GM23248 (cell line): ENCODE data around the gene EIF4E3. TPM values are rescaled to one million over a fixed set of nuclear protein-coding genes. Genes with fewer than 3 reads are reported as not detected.

ENCODE experiments used
- DNase-seq: peaks from one replicate; pipeline ENCODE4 v3.0.0-alpha.2; 2015
- H2AFZ ChIP-seq: fragments of 200-600 bp; sonication (generic); 2 replicates; pipeline ENCODE4 v1.6.1; 2016; ENCODE audit warnings: antibody characterized with exemption
- H3F3A ChIP-seq: fragments of 200-600 bp; sonication (generic); 2 replicates; pipeline ENCODE4 v1.6.1; 2016; ENCODE audit warnings: mild to moderate bottlenecking, antibody characterized with exemption, mixed run types; ENCODE audit not compliant: insufficient read depth
- H3K27ac ChIP-seq: fragments of 200-600 bp; sonication (generic); 2 replicates; pipeline ENCODE4 v1.5.1; 2016; ENCODE audit warnings: mild to moderate bottlenecking
- H3K27me3 ChIP-seq: fragments of 200-600 bp; sonication (generic); replicated peaks from 2 replicates; pipeline ENCODE4 v1.6.1; 2016; ENCODE audit warnings: mild to moderate bottlenecking; ENCODE audit not compliant: insufficient read depth
- H3K36me3 ChIP-seq: fragments of 200-600 bp; sonication (generic); 2 replicates; pipeline ENCODE4 v1.6.1; 2016; ENCODE audit warnings: low read depth, mild to moderate bottlenecking
- H3K4me1 ChIP-seq: fragments of 200-600 bp; sonication (generic); 2 replicates; pipeline ENCODE4 v1.6.1; 2016; ENCODE audit warnings: mild to moderate bottlenecking; ENCODE audit not compliant: insufficient read depth
- H3K4me2 ChIP-seq: fragments of 200-600 bp; sonication (generic); one replicate; pipeline ENCODE4 v1.6.1; 2016; ENCODE audit warnings: mild to moderate bottlenecking; ENCODE audit not compliant: unreplicated experiment
- H3K4me3 ChIP-seq: fragments of 200-600 bp; sonication (generic); 2 replicates; pipeline ENCODE4 v1.5.1; 2016; ENCODE audit warnings: mild to moderate bottlenecking
- H3K79me2 ChIP-seq: fragments of 200-600 bp; sonication (generic); 2 replicates; pipeline ENCODE4 v1.6.1; 2016; ENCODE audit warnings: mild to moderate bottlenecking; ENCODE audit not compliant: insufficient read depth
- H3K9ac ChIP-seq: fragments of 200-600 bp; sonication (generic); 2 replicates; pipeline ENCODE4 v1.6.1; 2016; ENCODE audit warnings: mild to moderate bottlenecking
- H3K9me2 ChIP-seq: fragments of 200-600 bp; sonication (generic); 2 replicates; pipeline ENCODE4 v1.6.1; 2016; ENCODE audit warnings: mixed run types, mild to moderate bottlenecking, moderate library complexity; ENCODE audit not compliant: insufficient read depth
- H3K9me3 ChIP-seq: fragments of 200-600 bp; sonication (generic); one replicate; pipeline ENCODE4 v1.6.1; 2017; ENCODE audit warnings: low read depth
- H4K20me1 ChIP-seq: fragments of 200-600 bp; sonication (generic); 2 replicates; pipeline ENCODE4 v1.6.0; 2016; ENCODE audit not compliant: insufficient read depth
- EZH2 ChIP-seq: fragments of 200-600 bp; sonication (generic); IDR thresholded peaks from 2 replicates; pipeline ENCODE4 v1.6.1; 2018; ENCODE audit warnings: antibody characterized with exemption, mild to moderate bottlenecking; ENCODE audit not compliant: insufficient read depth, poor library complexity, severe bottlenecking
- EZH2phosphoT487 ChIP-seq: fragments of 200-600 bp; sonication (generic); IDR thresholded peaks from 2 replicates; pipeline ENCODE4 v1.6.1; 2018; ENCODE audit warnings: antibody characterized with exemption, moderate library complexity, mild to moderate bottlenecking, low read depth; ENCODE audit not compliant: insufficient read depth
- WGBS, 2 experiments: methylation state at CpG; one replicate each; pipeline ENCODE4 v1.1.6; 2015 to 2017; ENCODE audit warnings: low lambda C conversion rate in 2 of 2, low coverage in 1 of 2; ENCODE audit errors: missing lambda C conversion rate in 2 of 2; 5-methylcytosine and 5-hydroxymethylcytosine counted together
- in situ Hi-C: fragments of 300-500 bp; cut with MboI; formaldehyde crosslinking; loops from 2 replicates; pipeline ENCODE4 v1.15.0; 2020
- polyA plus RNA-seq: library from polyadenylated mRNA; unstranded; fragments of >200 nt; fragmentation: Nextera tagmentation; extraction: Ambion mirVana; gene quantifications from 2 replicates; pipeline ENCODE4 v1.2.1, GENCODE V29; 2016
- total RNA-seq: library from RNA; depleted of rRNA; stranded (reverse); fragments of >200 nt; shearing (Covaris generic); gene quantifications from 2 replicates; pipeline ENCODE4 v1.2.3, GENCODE V29; 2014

The EIF4E3 gene
- total and polyA plus RNA-seq, 2 experiments from 2014 or later = 1.1 TPM

GRCh38 chr3:71671216-71671845, 53.9 kb downstream of the EIF4E3 start:
- 53 to 62% methylated on average over 18 to 19 of the region's 19 CpGs for WGBS, 2 experiments
- no peak overlapping the region for H3K4me3 ChIP-seq
- no peak overlapping the region for H3K27ac ChIP-seq
- no peaks in the 10 kb centered on the region for H3K9me3 ChIP-seq
- TF ChIP-seq EZH2 (no peak), EZH2phosphoT487 (no peak)
- no peaks in the 10 kb centered on the region for H3K36me3 ChIP-seq
- H3K79me2 ChIP-seq = no peaks in the 10 kb centered on the region
- in situ Hi-C loops = loop anchor here (25.0 kb wide), 1 partner anchor 1584 kb away; no protein-coding TSS in a partner anchor
- H3F3A ChIP-seq = no peaks in the 10 kb centered on the region
- no peaks in the 10 kb centered on the region for H3K27me3 ChIP-seq
- no peaks in the 10 kb centered on the region for H3K9me2 ChIP-seq
- no peak overlapping the region for H3K4me2 ChIP-seq
- DNase-seq = no peak
- no peaks in the 10 kb centered on the region for H4K20me1 ChIP-seq
- H2AFZ ChIP-seq = no peak overlapping the region
- H3K9ac ChIP-seq = no peak overlapping the region
- no peaks in the 10 kb centered on the region for H3K4me1 ChIP-seq

GRCh38 chr3:71662568-71662967, 62.6 kb downstream of the EIF4E3 start:
- no peak for TF ChIP-seq EZH2
- TF ChIP-seq EZH2phosphoT487 = no peak
- no peak for DNase-seq
- in situ Hi-C loops = loop anchor here (25.0 kb wide), 1 partner anchor 1575 kb away; no protein-coding TSS in a partner anchor

GRCh38 chr3:71662056-71662455, 63.1 kb downstream of the EIF4E3 start:
- TF ChIP-seq EZH2phosphoT487 (no peak), EZH2 (no peak)
- no peaks in the 10 kb centered on the region for H3K36me3 ChIP-seq
- no peak overlapping the region for H3K27ac ChIP-seq
- WGBS, 2 experiments = 65 to 73% methylated on average over 3 of the region's 3 CpGs
- H3K4me3 ChIP-seq = no peak overlapping the region
- H3K9me3 ChIP-seq = no peaks in the 10 kb centered on the region
- H3F3A ChIP-seq = no peaks in the 10 kb centered on the region
- no peak overlapping the region for H2AFZ ChIP-seq
- H3K4me2 ChIP-seq = no peak overlapping the region
- no peak for DNase-seq
- in situ Hi-C loops = loop anchor here (25.0 kb wide), 1 partner anchor 1575 kb away; no protein-coding TSS in a partner anchor
- no peaks in the 10 kb centered on the region for H3K4me1 ChIP-seq
- H3K9ac ChIP-seq = no peak overlapping the region
- no peaks in the 10 kb centered on the region for H4K20me1 ChIP-seq
- H3K9me2 ChIP-seq = no peaks in the 10 kb centered on the region
- no peaks in the 10 kb centered on the region for H3K79me2 ChIP-seq
- no peaks in the 10 kb centered on the region; the same call in 1 of the 2 replicates for H3K27me3 ChIP-seq

More at GRCh38 chr3:71662568-71662967, 62.6 kb downstream of the EIF4E3 start:
- Histone ChIP-seq H3K4me1 (no peaks in the 10 kb centered on the region), H3K36me3 (no peaks in the 10 kb centered on the region), H3K4me2 (no peak overlapping the region), H3K79me2 (no peaks in the 10 kb centered on the region), H3K9me2 (no peaks in the 10 kb centered on the region), H3K27ac (no peak overlapping the region), H4K20me1 (no peaks in the 10 kb centered on the region), H3K27me3 (no peaks in the 10 kb centered on the region; the same call in 1 of the 2 replicates), H3K9ac (no peak overlapping the region), H2AFZ (no peak overlapping the region), H3K9me3 (no peaks in the 10 kb centered on the region), H3K4me3 (no peak overlapping the region), H3F3A (no peaks in the 10 kb centered on the region)
- WGBS, 2 experiments = 62 to 71% methylated on average over 3 of the region's 3 CpGs

DNA sequence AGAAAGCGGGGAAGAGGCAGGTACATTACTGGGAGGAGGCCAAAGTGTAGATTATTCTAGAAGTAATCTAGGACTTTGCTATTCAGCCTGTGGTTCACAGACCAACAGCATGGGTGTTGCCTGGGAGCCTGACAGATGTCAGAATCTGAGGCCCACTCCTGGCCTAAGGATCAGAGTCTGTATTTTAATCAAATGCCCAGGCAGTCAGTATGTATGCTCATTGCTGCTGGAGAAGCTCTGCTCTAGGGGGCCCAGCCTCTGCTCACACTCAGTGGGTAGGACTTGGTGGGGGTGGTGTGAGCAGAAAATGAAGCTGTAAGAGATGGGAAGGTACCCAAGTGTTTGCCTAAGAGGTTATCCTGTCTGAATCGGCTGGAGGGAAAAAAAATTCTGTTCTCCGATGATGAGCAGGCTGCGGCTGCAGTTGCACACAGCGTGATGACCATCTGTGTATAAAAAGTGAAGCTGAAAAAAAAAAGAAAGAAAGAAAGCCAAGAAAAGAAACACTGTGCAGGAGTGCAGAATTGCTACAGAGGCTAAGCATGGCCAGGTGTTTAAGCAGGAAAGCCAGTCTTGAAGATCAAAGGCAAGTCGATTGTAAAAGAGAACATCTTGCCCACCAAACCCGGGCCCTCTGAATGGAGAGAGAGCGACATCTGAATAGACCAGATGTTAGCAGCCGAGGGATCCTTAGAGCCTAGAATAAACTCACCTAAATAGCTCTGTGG, 65.2 kb downstream of the EIF4E3 start:
- 39 to 47% methylated on average over 9 of the region's 9 CpGs for WGBS, 2 experiments
- Histone ChIP-seq H3K36me3 (no peaks in the 10 kb centered on the region), H3K27me3 (no peaks in the 10 kb centered on the region), H3K9me3 (no peaks in the 10 kb centered on the region), H2AFZ (no peak overlapping the region), H3K9me2 (no peaks in the 10 kb centered on the region), H4K20me1 (no peaks in the 10 kb centered on the region), H3K4me2 (no peak overlapping the region), H3K9ac (no peak overlapping the region), H3K4me3 (no peak overlapping the region), H3K4me1 (no peaks in the 10 kb centered on the region), H3K27ac (no peak overlapping the region), H3K79me2 (no peaks in the 10 kb centered on the region), H3F3A (no peaks in the 10 kb centered on the region)
- no peak for TF ChIP-seq EZH2
- no peak for TF ChIP-seq EZH2phosphoT487
- DNase-seq = peak; percentile 24
- in situ Hi-C loops = loop anchor here (10.0 to 25.0 kb wide), 2 partner anchors 1115 to 1573 kb away; no protein-coding TSS in a partner anchor
